GM19438 (cell line): ENCODE results near the gene NT5DC1.

Source experiments
- ATAC-seq: cut with Tn5 transposase; IDR thresholded peaks from one replicate; pipeline ENCODE4 v1.9.1; 2021; ENCODE audit warnings: low read depth; ENCODE audit not compliant: unreplicated experiment

Gene NT5DC1

DNA sequence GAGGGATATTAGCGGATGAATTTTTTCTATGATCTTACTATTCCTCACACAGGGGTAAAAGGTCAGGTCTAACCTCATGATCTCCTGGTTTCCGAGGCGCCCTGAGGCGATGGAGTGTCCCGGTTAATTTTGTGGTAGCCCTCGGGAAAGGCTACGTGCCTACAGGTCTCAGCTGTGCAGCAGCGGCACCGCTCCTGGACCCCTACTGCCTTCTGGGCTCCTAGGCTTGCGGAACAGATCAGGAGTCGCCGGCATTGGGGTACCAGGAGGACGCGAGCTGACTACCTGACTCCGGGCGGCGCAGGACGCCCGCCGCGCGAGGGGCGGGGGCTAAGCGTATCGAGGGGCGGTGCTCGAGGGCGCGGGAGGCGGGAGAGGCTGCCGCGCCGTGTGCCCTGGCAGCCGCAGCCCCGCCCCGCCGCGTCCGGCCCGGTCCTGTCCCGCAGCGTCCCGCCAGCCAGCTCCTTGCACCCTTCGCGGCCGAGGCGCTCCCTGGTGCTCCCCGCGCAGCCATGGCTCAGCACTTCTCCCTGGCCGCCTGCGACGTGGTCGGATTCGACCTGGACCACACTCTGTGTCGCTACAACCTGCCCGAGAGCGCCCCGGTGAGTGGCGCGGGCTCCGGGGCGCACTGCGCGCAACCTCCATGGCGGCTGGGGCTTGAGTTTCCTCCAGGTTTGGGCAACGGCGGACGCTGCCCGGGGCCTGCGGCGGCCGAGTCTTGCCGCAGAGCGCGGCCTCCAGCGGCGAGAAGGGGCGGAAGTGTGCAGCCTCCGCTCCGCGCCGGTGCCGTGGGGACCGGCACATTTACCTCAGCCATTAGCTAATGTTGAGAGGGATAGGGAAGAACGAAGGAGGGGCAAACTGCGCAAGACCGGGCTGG lies at the start of gene NT5DC1:
Gene NT5DC1, plus strand, starts transcription at position 435 of the 883 bp plus-strand sequence. Its CDS starts 78 bp downstream, at position 513.
- ATAC-seq, result peak; percentile 81

DNA sequence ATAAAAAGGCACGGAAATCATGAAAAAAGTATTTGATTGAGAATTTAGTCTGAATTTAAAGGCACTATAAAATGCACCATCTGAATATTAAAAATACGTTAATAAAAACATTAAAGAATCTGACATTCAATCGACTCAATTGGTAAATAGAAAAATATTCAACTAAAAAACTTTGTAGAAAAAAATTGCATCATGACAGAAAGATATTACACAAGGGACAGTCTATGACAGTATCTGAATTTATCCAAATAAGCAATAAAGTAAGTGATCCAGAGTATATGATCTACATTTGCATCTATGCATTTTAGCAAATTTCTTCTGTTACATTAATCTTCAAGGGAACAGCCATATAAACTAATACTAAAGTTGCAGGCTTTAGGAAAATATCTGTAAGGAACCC lies 49.4 kb upstream of the NT5DC1 start:
- ATAC-seq, result no peak

DNA sequence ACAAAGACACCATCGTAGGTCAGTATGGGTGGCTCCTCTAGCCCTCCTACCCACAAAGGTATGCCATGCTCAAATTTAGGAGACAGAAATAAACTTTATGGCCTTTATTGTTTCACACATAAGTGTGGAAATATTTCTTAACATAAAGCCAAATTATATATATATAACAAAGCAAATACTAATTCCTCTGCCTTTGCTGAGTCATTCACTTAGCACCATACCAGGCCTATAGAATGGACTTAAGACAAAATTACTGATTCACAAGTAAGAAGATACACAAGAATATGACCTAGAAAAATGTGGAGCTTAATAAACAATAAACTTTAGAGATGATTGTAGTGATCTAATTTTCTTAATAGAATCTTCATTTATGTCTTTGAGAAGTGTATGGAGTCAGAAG lies 45.1 kb upstream of the NT5DC1 start:
- ATAC-seq, result no peak

DNA sequence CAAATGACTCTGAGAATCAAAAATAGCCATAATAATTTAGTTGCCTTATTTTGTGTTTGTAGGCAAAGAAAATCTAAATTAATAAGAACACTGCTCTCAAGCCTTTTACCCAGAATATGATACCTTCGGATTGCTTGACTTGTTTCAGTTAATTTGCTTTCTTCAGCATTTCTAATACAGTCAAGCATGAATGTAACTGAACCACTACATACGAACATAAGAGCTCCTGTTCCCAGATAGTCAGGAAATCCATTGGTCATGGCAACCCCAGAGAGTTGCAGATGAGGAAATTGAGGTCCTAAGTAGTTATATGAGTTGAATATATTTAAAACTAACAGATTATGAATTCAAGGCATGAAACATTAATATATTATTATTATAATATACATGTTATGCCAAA lies 42.9 kb upstream of the NT5DC1 start:
- no peak for ATAC-seq

DNA sequence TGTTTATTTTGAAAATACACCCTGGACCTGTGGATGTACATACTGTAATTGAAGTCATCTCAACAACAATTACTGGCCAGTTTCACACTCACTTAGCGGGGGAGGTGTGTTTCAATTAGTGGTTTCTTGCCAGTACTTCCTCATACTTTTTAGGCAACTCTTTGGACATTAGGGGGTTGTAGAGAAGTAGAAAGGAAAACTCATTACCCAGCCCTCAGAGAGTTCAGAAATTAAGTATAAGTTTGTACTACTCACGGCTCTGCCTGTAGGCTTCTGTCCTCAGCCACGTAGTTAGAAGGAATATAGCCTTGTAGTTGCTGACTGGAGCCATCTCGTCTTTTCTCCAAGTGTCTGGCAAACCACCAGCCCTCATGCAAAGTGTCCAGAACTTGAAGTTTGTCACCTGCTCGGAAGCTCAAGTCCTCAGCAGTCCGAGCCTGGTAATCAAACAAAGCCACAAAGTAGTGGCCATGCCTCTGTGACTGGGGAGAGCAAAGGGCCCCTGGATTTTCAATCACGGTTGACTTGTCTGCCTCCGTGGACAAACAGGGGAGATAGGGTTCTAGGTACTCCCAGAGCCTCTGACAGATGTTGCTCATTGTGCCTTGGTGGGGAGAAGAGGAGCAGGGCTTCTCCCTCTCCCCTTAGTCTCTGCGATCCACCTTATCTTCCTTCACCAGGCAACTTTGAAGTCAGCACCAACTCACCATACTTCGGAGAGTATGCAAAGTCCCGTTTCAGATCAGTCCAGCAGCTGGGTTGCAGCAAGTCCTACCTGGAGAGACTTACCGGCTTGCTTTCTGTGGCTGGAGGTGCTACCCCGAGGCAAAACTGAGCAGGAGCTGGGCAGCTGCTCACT lies 40.7 kb upstream of the NT5DC1 start:
- peak; percentile 70 for ATAC-seq

DNA sequence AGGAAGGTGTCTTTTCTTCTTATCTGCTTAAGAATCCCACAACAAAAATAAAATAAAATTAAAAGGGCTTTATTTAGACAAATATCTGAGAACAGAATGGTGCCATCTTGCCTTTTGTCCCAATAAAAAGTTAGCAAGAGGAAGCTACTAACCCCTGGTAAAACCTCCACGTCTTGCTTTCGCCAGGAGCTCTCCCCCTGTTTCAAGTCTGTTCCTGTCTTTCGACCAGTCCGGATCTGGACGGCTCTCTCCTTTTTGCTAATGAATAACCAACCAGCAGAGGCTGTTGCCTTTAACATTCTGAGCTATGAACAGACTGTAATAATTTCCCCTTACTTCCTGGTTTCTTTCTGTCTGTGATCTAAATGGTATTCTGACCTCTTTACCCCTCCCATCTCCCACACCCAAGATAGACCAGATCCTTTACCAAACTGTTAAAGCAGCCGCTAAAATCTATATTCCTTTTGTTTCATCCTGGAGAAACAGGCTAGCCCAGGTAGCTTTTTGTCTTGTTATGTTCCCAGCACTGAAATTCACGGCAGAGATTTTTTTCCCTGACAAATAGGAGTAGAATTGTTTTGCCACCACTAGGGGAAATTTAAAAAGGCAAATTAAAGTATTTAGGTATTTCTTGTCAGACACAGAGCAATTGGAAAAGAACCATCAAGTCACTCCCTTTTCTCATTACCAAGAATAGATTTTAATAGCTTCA lies 39.9 kb upstream of the NT5DC1 start, which contains the start of gene FRK:
Gene FRK, minus strand, starts transcription at position 320 of the 712 bp plus-strand sequence. CDS start 580 bp downstream, outside the sequence.
- peak; percentile 61 for ATAC-seq

GRCh38 chr6:116062496-116062895 lies 38.2 kb upstream of the NT5DC1 start:
- ATAC-seq, result no peak

DNA sequence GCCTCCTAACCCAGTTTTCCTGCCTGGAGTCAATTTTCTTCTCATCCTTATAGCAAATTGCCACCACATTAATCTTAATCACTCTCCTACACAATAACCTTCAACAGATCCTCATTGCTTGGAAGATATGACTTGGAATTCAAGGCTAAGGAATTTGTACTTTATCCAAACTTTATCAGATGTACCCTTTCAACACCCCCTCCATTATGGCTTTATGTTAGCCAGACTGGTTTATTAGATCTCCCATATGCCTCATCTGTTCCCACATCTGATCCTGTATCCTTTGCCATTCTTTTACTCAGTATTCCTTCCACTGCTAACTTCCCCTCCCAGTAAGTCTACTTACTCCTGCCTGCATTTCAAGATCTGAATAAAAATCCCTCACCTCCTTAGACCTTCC lies 36.0 kb upstream of the NT5DC1 start:
- ATAC-seq, result no peak

GRCh38 chr6:116066789-116067188 lies 33.9 kb upstream of the NT5DC1 start:
- no peak for ATAC-seq

GRCh38 chr6:116070101-116070500 lies 30.6 kb upstream of the NT5DC1 start:
- no peak for ATAC-seq

DNA sequence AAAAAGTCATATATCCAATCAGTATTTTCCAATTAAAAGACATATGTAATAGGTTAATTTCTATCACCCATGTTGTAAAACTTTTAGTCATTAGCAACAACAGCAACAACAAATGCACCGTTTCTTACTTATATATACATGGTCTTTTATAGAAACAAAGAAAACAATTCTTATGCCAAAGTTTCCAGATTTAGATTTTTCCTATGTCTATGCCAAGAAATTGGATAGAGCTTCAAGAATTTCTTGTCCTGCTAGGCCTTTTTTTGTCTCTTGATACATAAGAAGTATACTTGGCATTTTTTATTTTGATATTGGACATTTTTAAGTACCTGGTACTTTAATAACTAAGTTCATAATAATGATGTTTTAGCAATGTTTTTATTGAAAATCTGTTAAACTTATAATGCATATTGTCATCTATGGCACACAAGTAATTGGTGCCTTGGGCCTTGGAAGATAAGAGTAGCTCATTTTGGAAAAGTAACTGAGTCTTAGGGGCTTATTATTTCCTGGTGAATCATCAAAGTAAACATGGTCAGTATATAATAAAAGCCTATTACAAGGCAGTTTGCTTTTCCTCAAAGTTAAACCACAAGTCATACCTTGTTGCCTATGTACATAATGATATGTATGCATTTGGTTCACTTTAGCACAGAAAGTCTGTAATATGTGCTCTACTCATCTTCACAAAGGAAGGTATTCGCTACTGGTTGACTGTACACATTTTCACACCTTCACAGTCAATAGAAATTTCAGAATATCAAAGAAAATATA lies 29.9 kb upstream of the NT5DC1 start:
- no peak for ATAC-seq

DNA sequence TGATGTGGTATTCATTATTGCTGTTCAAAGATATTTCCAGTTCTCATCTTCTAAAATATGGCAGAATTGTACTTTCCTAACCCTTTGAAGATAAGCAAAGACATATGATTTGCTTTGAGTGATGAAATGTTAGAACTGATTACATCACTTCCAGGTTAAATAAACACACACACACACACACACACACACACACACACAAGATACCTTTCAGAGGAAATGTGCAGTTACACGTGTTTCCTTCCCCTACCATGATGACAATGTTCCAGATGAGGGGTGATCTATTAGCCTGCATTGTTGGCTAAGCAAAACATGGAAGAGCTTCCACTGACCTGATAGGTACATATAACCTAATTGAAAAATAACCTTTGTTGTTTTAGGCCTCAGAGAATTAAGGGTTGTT lies 28.3 kb upstream of the NT5DC1 start:
- no peak for ATAC-seq

DNA sequence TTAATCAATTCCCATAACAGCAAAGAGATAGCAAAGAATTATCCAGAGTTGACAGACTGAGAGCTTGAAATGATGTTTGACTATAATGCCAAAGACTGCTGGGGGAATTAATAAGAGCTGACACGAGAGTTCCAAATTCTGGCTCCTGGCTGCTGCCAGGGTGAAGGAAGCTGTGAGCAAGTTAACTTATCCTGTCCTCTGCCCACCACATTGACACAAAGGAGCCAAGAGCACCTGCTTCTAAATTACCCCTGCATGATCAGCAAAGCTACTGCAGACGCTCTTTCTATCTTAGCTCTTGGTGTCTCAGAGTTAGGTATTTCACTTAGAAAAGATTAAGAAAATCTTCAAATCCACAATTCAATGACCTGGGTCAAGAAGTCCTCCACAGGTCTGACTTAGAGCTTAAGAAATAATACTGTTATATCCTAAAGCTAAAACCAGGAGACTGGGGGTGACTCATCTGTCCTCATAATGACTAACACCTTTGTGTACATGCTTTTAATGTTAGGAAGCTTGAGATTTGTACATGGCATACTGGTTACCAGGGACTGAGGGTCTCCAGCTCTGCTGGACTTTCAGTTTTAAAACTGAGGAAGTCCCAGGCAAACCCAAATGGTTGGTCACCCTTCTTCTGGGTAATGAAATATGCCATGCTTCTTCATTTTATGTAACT lies 26.8 kb upstream of the NT5DC1 start:
- ATAC-seq, result no peak

DNA sequence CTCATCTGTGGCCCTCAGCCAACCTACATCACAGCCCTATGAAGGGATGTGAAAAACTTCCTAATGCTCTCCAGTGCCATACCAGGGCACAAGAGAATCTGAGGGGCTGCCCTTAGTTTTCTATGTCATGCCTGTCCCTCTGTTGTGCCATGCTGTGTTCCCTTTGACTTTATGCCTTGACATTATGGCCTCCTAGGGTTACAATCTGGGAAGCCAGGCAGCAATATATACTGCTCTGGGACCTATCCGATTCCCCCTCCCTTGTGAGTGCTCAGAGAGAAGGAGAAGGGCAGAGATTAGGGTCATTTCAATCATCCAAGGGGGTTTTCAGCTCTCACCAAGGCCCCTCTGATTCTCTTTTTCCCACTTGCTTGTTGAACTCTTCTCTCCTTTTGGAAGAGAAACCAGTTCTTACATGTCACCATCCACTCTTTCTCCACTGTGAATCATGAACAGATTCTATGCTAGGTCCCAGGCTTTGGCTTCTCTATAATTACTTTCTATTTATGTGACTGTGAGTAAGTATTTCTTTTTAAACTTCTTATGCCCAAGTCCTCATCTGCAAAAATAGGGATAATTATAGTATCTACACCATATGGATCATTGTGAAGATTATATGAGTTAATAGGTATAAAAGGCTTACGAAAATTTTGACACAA lies 25.8 kb upstream of the NT5DC1 start:
- ATAC-seq, result no peak

- no peak for ATAC-seq
These were observed 22.1 kb upstream of the NT5DC1 start for GRCh38 chr6:116078522-116078921.

DNA sequence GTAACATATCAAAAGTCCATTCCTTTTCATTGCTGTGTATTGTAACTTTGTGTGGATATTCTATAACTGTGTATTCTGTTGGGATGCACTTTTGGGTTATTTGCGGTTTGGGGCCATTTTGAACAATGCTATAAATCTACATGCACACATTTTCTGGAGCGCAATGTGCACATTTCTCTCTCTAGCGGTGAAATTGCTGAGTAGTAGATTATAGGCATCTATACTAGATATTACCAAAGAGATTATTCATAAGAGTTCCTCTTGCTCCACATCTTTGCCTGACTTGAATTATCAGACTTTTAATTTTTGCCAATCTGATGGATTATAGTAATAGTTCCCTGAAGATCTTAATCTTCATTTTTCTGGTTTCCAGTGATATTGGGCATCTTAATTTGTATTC lies 21.7 kb upstream of the NT5DC1 start:
- no peak for ATAC-seq

- ATAC-seq, result no peak
These were observed 17.6 kb upstream of the NT5DC1 start for GRCh38 chr6:116083052-116083451.

GRCh38 chr6:116084284-116084683 lies 16.4 kb upstream of the NT5DC1 start:
- ATAC-seq, result no peak

- peak; percentile 93 for ATAC-seq
These were observed 13.1 kb upstream of the NT5DC1 start for GRCh38 chr6:116087437-116088027.
